NCI-H2227 (cell line): ENCODE data around the gene DNAJC21.

Experiments
- DNase-seq: peaks from one replicate; lab custom pipeline; 2025; ENCODE audit not compliant: unreplicated experiment; lab: John Stamatoyannopoulos, UW

The DNAJC21 gene

GRCh38 chr5:34929134-34929719 is at the start of gene DNAJC21:
TSS of gene DNAJC21 (plus strand) at chr5:34929559. CDS start at chr5:34929820, 261 bp downstream.
- DNase-seq, result peak; percentile 99

GRCh38 chr5:34881246-34881645 is 48.1 kb upstream of the DNAJC21 start:
- DNase-seq, result no peak

GRCh38 chr5:34886392-34887119 is 42.8 kb upstream of the DNAJC21 start:
- no peak for DNase-seq

DNA sequence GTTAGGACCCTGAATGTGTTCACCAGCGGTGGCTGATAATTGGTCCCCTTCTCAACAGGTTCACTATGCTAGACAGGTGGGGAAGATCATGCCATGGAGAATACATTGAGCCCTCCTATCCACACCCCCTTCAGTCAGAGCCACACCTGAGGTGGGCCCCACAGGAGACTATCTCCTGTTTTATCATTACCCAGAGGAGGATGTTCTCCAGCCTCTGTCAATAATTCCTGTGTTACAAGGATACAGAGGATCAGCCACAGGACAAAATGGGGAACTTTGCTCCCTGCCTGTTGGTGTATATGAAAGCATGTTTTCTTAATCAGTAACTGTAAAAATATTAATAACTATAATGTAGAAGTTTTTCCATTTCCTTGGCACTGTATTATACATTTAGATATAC is 40.0 kb upstream of the DNAJC21 start:
- DNase-seq, result no peak

DNA sequence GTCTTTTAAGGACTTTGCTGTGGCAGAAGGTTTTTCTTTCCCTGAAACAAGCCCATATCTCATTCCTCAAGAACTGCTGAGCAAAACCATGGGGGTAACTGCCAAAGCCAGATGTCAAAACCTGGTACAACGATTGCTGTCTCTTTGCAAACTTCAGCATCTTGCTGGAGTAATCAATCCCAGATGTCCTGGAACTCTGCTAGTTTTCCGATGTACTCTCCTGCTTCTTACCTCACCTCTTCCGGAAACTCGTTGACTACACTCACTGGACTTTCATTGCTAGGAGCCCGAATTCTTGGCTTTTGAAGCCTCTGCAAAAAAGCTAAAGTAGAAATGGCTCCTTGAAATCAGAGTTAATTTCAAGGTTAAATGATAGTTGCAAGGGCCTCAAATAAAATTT is 37.4 kb upstream of the DNAJC21 start:
- no peak for DNase-seq

DNA sequence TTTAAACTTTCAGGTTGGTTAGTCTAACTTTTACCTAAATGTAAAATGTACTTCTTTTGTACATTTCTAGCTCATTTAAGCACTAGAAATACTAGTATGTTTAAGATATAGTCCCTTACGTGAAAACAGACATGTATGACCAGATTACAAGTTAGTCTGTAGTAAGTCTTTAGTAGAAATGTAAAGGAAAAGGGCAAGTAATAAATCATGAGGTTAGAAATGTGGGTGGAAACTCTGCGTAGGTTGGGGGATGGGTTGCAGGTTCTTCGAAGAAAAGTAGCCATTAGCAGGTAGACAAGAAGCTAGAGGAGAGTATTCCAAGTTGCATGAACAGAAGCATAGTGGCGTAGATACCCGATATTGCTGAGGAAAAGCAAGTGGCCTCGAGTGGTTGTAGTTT is 36.9 kb upstream of the DNAJC21 start:
- no peak for DNase-seq

DNA sequence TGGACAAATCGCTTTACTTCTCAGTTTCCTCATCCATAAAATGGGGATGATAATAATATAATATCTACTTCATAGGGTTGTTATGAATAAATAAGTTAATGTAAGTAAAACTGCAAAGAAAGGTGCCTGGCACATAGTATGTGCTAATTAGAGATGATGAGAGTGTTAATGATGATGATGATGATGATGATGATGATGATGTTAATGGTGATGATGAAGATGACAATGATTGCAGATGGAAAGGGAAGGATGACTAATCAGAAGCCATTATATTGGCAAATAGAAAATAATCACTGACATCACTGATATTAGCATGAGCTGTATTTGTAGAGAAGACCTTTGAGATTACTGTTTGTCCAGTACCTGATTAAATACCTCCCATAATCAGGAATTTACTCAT is 34.6 kb upstream of the DNAJC21 start:
- DNase-seq, result no peak

DNA sequence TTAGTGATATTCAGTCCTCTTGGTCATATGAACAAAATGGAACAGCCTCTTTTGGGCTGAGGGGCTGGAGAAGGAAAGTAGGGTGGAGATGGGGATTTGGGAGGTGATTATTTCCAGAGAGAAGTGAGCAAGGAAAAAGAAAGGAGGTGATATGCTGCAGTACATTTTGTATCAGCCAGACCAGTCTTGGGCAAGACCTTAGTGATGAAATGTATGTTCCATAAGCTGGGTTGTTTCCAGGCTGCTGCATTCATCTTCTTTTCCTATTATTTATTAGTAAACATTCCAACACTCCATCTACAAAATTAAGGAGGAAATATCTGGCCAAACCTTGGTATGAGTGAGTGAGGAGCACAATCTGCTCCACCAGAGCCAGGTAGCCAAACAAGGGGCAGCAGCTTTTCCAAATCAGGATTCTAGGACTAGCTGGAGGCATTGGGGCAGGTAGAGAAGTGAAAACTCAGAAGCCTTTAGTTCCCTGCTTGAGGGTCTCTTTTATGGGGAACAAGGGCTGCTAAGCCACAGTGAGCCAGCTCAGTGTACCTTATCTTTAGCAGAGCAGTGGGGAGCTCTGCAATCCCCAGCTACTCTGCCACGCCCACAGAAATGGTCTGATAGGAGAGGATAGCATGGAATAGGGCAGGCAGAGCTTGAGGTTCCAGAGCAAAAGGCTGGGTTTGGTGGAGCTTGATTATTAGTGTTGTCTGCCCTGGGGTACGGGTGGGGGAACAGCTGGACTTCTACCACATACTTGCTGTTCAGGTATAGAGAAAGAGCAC is 33.5 kb upstream of the DNAJC21 start:
- no peak for DNase-seq

GRCh38 chr5:34897646-34898045 is 31.7 kb upstream of the DNAJC21 start:
- no peak for DNase-seq

- DNase-seq, result peak; percentile 86
Measured at GRCh38 chr5:34898258-34898895, 31.0 kb upstream of the DNAJC21 start.

GRCh38 chr5:34899066-34899465 is 30.3 kb upstream of the DNAJC21 start:
- no peak for DNase-seq

GRCh38 chr5:34900652-34901051 is 28.7 kb upstream of the DNAJC21 start:
- peak; percentile 64 for DNase-seq

DNA sequence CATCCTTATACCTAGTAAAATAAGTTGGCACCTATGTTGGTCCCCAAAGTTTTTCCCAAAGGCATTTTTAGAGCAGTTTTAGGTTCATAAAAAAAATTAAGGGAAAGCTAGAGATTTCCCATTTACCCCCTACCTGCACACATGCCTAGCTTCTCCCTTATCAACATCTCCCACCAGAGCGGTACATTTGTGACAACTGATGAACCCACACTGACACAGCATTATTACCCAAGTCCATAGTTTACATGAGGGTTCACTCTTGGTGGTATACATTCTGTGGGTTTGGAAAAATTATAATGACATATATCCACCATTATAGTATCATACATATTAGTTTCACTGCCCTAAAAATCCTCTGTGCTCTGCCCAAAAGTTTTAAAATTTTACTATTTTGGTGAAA is 26.1 kb upstream of the DNAJC21 start:
- DNase-seq, result no peak

DNA sequence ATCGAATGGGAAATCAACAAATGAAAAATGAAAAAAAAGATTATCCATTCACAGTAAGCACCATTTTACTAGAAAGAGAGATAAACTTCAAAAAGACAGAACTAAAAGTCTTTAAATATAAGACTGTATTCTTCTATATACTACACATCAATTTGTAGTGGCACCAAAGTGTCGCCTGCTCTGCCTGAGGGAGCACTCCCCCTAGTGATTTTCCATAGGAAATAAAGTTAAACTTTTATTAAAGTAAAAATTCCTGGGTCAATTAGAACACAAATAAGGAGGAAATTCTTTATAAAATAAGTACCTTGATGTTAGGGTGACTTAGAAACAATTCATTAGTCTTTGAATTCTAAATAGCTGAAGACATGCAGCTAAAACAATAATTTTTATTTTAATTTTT is 23.8 kb upstream of the DNAJC21 start:
- peak; percentile 23 for DNase-seq

DNA sequence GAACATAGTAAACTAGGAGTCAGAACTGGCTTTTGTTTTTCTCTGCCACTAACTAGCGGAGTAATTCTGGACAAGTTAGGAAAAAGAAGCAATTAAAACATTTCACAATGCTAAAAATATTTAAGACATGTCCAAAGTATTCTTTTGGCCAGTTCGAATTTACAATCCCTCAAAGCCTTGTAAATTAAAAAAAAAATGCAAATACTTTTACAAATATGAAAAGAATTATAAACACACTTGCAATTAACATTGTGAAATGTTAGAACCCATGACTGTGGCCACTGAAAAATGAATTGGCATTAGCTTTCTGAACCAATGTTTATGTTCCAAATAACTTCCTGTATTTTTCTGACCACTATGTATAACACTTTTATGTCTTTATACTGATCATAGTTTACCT is 16.3 kb upstream of the DNAJC21 start:
- DNase-seq, result no peak

- peak; percentile 56 for DNase-seq
Measured at GRCh38 chr5:34914671-34915138, 14.7 kb upstream of the DNAJC21 start.

DNA sequence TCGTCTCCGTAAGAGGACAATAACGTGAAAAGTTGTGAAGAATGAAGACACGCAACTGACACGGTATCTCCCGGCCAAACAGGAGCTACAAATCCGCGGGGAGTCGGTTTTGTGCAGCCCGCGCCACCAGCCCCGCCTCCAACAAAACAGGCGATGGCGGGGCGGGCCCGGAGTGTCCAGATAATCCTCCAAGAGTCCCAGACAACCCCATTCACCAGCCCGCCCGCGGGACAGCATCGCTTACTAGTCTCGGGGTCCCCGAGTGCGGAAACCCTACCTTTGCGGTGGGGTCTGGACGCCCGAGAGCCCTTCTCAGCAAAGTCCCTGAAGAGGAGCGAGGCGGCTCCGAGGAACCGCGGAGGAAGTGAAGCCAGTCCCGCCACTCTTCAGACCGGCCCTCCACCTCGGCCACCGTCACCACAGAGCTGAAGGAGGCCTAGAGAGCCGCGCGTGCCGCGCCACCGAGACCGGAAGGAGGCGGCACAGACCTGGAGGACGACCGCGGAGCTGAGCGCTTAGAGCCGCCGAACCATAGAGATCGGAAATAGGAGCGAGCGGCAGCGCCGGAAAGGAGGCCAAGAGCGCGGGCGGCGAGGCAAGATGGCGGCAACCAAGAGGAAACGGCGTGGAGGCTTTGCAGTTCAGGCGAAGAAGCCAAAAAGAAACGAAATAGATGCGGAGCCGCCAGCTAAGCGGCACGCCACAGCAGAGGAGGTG is 14.1 kb upstream of the DNAJC21 start, which contains the start of the genes BRIX1 and RAD1:
Gene BRIX1 (plus strand): TSS at position 573 of the 717 bp plus-strand sequence. CDS start 28 bp downstream, at position 601.
Gene RAD1 (minus strand): TSS at position 366 of the 717 bp plus-strand sequence. CDS start 612 bp downstream, outside the sequence.
- peak; percentile 99 for DNase-seq

GRCh38 chr5:34915856-34916192 is 13.5 kb upstream of the DNAJC21 start:
- peak; percentile 50 for DNase-seq

DNA sequence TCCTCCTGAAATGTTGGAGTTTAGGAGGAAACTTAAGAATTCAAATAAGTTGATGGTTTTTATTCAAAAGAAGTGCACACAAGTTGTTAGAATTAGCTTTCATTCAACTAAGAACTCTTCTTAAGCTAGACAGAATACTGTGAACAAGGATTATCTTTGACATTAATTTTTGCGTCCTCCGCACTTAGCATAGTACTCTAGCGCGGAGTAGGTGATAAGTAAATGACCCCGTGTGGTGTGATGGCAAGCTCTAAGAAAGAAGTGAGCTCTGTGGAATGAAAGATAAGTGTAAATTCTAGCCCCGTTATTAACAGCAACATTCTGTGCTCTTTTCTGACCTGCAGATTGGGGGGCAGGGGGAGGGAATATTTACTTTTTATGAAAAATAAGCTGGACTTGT is 12.8 kb upstream of the DNAJC21 start:
- DNase-seq, result no peak

DNA sequence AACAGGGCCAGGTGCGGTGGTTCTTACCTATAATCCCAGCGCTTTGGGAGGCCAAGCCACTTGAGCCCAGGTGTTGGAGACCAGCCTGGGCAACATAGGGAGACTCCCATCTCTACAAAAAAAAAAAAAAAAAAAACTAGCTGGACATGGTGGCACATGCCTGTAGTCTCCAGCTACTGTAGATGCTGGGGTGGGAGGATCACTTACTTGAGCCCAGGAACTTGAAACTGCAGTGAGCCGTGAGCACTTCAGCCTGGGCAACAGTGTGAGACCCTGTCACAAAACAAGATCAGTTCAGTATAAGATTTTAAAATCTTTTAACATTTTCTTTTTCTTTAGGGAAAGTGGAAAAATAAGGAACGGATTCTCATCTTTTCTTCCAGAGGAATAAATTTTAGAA is 11.3 kb upstream of the DNAJC21 start:
- no peak for DNase-seq

DNA sequence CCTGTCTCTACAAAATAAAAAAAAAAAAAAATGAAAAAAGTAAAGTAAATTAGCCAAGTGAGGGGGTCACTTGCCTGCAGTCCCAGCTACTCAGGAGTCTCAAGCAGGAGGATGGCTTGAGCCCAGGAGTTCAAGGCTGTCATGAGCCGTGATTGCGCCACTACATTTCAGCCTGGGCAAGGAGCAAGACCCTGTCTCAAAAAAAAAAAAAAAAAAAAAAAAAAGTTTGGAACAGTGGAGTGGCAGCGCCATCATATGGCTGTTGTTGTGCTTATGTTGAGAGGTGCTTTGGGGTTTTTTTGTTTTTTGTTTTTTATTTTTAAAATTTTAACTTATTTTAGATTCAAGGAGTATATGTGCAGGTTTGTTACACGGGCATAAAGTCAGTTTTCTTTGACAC is 10.3 kb upstream of the DNAJC21 start:
- DNase-seq, result no peak
